Ascending aorta (tissue), 2 donors: ENCODE data around the gene PLCB2. TPM values are rescaled to one million over a fixed set of nuclear protein-coding genes. Genes with fewer than 3 reads are reported as not detected.

Experiments used
- DNase-seq, 2 donors: peaks; one replicate each; pipeline ENCODE4 v3.0.0-alpha.2; 2019; ENCODE audit warnings: low spot score in 2 of 2
- H3K27ac ChIP-seq, 2 donors: fragments of 200-600 bp; sonication (generic); one replicate each; pipeline ENCODE4 v1.5.1; 2016 to 2017; ENCODE audit warnings: mild to moderate bottlenecking in 1 of 2
- H3K27me3 ChIP-seq: fragments of 200-600 bp; sonication (generic); one replicate; pipeline ENCODE4 v1.5.1; 2017
- H3K36me3 ChIP-seq, 2 donors: fragments of 200-600 bp; sonication (generic); one replicate each; pipeline ENCODE4 v1.5.1; 2016
- H3K4me1 ChIP-seq, 2 donors: fragments of 200-600 bp; sonication (generic); one replicate each; pipeline ENCODE4 v1.5.1; 2016 to 2017; ENCODE audit warnings: mild to moderate bottlenecking in 1 of 2
- H3K4me3 ChIP-seq, 2 donors: fragments of 200-600 bp; sonication (generic); one replicate each; pipeline ENCODE4 v1.5.1; 2016 to 2017; ENCODE audit warnings: mild to moderate bottlenecking in 1 of 2
- H3K9me3 ChIP-seq, 2 donors: fragments of 200-600 bp; sonication (generic); one replicate each; pipeline ENCODE4 v1.5.1; 2016
- CTCF ChIP-seq, 3 experiments: fragments of 200-600 bp in 2 of 3; fragments of 450-650 bp in 1 of 3; sonication (generic) in 2 of 3; IDR thresholded peaks; one replicate each; pipeline ENCODE4 v1.5.1; 2016 to 2019; ENCODE audit warnings: antibody characterized with exemption in 3 of 3, mild to moderate bottlenecking in 1 of 3, moderate library complexity in 1 of 3
- intact Hi-C: fragments of 100-400 bp; cut with DNase I; formaldehyde crosslinking; loops from one replicate; pipeline ENCODE4 v1.15.1; 2023
- total RNA-seq: library from RNA; depleted of rRNA; stranded (reverse); fragments of >200 nt; gene quantifications from one replicate; pipeline ENCODE4 v1.1.0, GENCODE V29; 2016

The PLCB2 gene
- total RNA-seq, 1 donor from 2014 or later, result 6.9 TPM

GRCh38 chr15:40346579-40347558 is 39.1 kb upstream of the PLCB2 start:
- Histone ChIP-seq H3K4me3 (no peak overlapping the region), H3K36me3 (no peaks in the 10 kb centered on the region), H3K27me3 (no peaks in the 10 kb centered on the region), H3K27ac (no peak overlapping the region), H3K9me3 (no peaks in the 10 kb centered on the region), H3K4me1 (peaks cover 9 to 26% of the 10 kb centered on the region in 2 donors)
- intact Hi-C loops, result no loop called here
- DNase-seq, result no peak
- no peak for TF ChIP-seq CTCF (IDR thresholded peaks at IDR 0.05)

- intact Hi-C loops, result loop anchor here (2.0 kb wide), 1 partner anchor 77 kb away; no protein-coding TSS in a partner anchor
- no peak for DNase-seq
- Histone ChIP-seq H3K36me3 (no peaks in the 10 kb centered on the region), H3K4me1 (peaks cover 16 to 34% of the 10 kb centered on the region in 2 donors), H3K4me3 (no peak overlapping the region), H3K9me3 (no peaks in the 10 kb centered on the region), H3K27me3 (no peaks in the 10 kb centered on the region), H3K27ac (no peak overlapping the region)
- no peak for TF ChIP-seq CTCF (IDR thresholded peaks at IDR 0.05)
Observed at GRCh38 chr15:40345867-40346578, 38.3 kb upstream of the PLCB2 start.

- intact Hi-C loops, result loop anchor here (2.0 kb wide), 1 partner anchor 77 kb away; no protein-coding TSS in a partner anchor
- no peaks in the 10 kb centered on the region for H3K9me3 ChIP-seq
- H3K36me3 ChIP-seq, result no peaks in the 10 kb centered on the region
- TF ChIP-seq CTCF (IDR thresholded peaks at IDR 0.05), result no peak
- H3K27me3 ChIP-seq, result no peaks in the 10 kb centered on the region
- H3K4me1 ChIP-seq, result peaks cover 17 to 39% of the 10 kb centered on the region in 2 donors
- DNase-seq, result no peak
- H3K27ac ChIP-seq, result no peak overlapping the region
- H3K4me3 ChIP-seq, result no peak overlapping the region
Observed at GRCh38 chr15:40345225-40345866, 37.6 kb upstream of the PLCB2 start.

- no peak for DNase-seq
- no peaks in the 10 kb centered on the region for H3K9me3 ChIP-seq
- no peaks in the 10 kb centered on the region for H3K36me3 ChIP-seq
- no peaks in the 10 kb centered on the region for H3K27me3 ChIP-seq
- H3K4me1 ChIP-seq, result peaks cover 20 to 45% of the 10 kb centered on the region in 2 donors
- no peak overlapping the region for H3K4me3 ChIP-seq
- TF ChIP-seq CTCF (IDR thresholded peaks at IDR 0.05), result peak; percentile 69 to 87 (median 80)
- intact Hi-C loops, result loop anchor here (2.0 to 5.0 kb wide), 3 partner anchors 63 to 223 kb away; partner anchors contain the start of genes CCDC32, IVD and RPUSD2
- peak overlapping the region; percentile 98 to 99 for H3K27ac ChIP-seq
Observed at GRCh38 chr15:40344631-40345120, 36.9 kb upstream of the PLCB2 start.

GRCh38 chr15:40344217-40344616 is 36.5 kb upstream of the PLCB2 start:
- Histone ChIP-seq H3K9me3 (no peaks in the 10 kb centered on the region), H3K27ac (peak overlapping the region; percentile 98 to 99), H3K4me3 (no peak overlapping the region), H3K27me3 (no peaks in the 10 kb centered on the region), H3K36me3 (no peaks in the 10 kb centered on the region), H3K4me1 (peaks cover 24 to 49% of the 10 kb centered on the region in 2 donors)
- intact Hi-C loops, result loop anchor here (2.0 to 5.0 kb wide), 3 partner anchors 63 to 223 kb away; partner anchors contain the start of genes CCDC32, IVD and RPUSD2
- TF ChIP-seq CTCF (IDR thresholded peaks at IDR 0.05), result no peak
- no peak for DNase-seq
